IPS DF 4.7 (cell line): ENCODE results near the gene MAP1LC3B2.

ENCODE experiments used
- DNase-seq: peaks from one replicate; pipeline ENCODE4 v3.0.0-alpha.2; 2013; ENCODE audit warnings: low spot score; ENCODE audit errors: extremely low read depth

MAP1LC3B2 gene

DNA sequence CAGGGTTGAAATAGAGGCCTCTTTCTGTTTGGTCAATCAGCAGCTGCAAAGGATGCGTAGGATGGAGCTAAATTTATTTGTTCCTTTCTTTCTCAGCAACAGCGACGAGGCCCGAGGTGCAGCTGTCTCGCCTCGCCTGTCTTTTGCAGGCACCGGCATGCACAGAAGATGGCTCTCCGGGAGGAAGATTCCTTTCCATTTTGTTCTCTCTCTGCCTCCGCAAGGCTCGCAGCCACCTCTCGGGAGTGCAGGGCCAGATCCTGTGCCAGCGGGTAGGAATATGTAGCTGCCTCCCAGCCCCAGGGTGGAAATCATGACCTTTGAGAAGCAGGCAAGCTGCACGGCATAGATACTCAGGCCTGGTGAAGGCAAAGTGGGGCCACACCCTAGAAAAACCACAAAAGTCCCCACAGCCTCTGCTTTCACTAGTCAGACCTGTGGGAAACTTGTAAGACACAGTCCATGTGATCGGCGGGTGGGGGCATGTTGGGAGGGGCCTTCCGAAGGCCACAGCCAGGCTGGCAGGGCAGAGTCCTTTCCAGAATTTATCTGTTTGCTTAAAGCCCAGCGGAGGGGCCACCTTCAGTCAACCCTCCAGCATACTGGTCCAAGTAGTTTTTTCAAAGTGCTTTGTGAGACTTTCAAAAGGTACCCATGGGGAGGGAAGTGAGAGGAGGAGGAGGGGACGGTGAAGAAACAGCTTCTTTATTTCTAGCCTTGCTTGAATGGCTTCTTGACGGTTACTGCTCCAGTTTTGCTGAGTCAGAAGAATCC, at the start of gene MAP1LC3B2:
Gene MAP1LC3B2, plus strand, starts transcription at position 220 of the 774 bp plus-strand sequence. CDS start 16,562 bp downstream, outside the sequence.
- no peak for DNase-seq

DNA sequence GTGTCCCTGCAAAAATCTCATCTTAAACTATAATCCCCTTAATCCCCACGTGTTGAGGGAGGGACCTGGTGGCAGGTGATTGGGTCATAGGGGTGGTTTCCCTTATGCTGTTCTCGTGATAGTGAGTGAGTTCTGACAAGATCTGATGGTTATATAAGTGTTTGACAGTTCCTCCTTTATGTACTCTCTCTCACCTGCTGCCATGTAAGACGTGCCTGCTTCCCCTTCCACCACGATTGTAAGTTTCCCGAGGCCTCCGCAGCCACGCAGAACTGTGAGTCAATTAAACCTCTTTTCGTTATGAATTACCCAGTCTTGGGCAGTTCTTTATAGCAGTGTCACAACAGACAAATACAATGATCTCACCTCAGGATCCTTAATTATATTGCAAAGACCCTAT, 45.2 kb upstream of the MAP1LC3B2 start:
- DNase-seq = no peak

DNA sequence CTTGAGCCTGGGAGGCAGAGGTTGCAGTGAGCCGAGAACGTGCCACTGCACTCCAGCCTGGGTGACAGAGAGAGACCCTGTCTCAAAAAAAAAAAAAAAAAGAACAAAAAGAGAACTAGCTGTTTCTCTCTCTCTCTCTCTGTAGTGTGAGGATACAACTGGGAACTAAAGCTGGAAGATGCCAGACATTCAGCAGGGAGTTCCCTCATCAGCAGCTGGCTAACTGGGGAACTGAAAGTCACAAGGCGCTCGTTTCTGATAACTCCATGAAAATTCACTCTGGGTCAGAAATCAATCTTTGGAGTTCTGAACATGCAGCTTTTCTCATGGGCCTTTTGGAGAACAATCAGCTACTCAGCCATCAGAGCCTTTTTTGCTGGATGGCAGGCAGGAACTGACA, 43.5 kb upstream of the MAP1LC3B2 start:
- no peak for DNase-seq

DNA sequence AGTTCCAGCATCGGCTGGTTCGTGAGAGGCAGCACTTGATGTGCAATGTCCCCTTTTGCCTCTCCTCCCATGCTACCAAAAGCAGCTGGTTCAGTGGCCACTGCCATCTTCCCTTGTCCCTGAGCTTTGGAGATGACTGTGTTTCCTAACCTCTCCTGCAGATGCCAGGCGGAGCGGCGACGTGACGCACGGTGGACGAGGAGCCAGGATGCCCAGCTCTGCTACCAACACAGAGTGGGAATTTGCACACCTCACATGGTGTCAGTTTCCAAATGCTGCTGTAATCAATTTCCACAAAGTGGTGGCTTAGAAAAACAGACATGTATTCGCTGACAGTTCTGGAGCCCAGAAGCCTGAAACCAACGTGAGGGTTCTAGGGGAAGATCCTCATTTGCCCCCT, 42.5 kb upstream of the MAP1LC3B2 start:
- no peak for DNase-seq

DNA sequence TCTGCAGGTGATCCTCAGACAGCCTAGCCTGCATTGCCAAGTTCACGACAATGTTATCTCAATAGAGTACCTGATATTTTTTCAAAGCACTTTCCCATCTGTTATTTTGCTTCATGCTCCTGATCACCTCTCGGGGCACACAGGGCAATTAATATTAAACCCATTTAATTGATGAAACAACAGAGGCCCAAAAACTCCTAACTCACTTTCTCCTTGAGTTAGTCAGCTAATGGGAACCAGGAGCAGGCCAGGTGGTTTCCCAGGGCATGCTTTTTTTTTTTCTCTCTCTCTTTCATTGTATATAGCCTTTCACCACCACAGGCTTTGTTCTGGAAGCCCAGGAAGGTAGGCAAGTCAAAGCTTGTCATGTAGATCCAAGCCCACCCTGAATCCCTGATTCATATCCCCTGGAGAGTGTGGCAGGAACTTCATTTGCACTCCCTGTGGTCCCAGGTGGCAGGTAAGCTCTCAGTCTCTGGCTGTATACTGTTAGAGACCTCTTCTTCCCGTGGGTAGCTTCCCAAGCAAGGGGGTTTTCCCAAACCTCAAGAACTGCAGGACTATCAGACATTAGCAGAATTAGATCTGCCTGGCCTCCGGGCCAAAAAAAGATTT, 41.6 kb upstream of the MAP1LC3B2 start:
- DNase-seq = no peak

DNA sequence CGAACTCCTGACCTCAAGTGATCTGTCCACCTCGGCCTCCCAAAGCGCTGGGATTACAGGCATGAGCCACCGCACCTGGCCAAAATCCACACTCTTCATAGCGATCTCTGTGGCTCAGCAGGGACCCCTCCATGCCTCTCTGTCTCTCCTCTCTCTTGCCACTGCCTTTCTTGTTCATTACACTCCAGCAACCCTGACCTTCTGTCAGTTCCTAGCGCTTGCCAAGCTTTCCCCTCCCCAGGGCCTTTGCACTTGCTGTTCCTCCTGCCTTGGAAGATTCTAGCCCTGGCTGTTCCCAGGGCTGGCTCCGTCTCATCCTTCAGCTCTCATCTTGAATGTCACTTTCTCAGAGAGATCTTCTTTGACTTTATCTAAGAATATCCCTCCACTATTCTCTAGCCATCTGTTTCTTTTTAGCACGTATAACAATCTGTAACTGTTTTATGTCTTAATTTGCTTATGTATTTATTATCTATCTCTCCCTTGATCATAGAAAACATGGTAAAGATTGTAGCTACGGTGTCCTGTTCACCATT, 38.9 kb upstream of the MAP1LC3B2 start:
- DNase-seq = no peak

DNA sequence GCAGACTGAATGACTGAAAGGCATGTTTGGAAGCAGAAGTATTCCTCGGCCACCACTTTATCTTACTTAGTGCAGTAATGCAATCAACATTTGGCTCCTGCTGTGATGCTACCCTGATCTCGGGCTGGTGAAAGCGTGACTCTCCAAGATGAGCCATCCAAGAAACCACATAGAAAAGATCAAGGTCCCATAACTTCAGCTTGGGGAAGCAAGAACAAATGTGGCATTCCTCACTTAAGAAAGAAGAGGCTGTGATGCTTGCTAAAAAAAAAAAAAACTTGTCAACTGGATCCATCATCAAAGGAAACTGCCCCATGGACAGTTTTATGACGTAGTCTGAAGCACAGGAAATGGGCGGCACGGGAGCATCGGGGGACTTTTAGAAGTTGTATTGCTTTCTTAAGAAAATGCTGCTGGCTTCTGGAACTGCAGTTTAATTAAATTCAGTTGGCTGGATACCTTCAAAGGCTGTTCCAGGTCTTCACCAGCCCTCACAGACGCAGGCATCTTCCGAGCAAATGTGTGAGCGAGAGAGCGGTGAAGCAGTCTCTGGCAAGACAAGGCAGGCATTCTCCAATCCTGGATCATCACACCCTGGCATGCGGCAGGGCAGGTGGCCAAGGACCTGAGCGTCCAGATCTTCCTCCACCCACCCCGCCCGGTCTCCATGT, 38.2 kb upstream of the MAP1LC3B2 start:
- no peak for DNase-seq

DNA sequence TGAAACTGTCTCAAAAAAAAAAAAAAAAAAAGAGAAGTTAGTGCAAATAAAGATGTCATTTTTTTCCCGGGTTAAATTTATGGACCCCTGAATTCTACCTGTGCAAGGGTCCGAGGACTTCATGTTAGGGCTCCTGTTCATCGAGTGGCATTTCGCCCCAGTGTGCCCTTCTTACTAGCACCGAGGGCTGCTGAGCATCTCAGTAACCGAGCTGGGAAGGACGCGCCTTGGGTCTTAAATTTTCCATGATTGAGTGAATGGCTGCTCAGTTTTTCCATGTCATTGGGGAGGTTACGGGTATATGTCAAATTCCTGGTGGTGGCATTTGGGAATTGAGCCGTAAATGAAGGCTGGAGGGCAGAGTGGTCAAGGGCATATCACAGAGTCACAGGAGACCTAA, 34.9 kb upstream of the MAP1LC3B2 start:
- DNase-seq = no peak

DNA sequence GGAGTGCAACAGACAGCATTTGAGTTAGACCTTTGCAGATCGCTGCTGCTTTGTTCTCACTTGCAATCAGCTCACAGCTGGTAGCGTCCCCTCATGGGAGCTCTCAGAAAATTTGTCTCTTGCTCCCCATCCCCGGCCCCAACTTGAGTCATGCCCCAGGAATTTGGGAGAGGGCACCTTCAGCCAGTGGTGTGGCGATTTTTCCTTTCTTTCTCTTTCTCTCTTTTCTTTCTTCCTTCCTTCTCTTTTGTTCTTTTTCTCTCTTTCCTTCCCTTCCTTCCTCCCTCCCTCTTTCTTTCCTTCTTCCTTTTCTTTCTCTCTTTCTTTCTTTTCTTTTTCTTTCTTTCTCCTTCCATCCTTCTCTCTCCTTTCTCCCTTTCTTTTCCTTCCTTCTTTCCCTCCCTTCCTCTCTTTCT, 34.2 kb upstream of the MAP1LC3B2 start:
- DNase-seq = no peak

DNA sequence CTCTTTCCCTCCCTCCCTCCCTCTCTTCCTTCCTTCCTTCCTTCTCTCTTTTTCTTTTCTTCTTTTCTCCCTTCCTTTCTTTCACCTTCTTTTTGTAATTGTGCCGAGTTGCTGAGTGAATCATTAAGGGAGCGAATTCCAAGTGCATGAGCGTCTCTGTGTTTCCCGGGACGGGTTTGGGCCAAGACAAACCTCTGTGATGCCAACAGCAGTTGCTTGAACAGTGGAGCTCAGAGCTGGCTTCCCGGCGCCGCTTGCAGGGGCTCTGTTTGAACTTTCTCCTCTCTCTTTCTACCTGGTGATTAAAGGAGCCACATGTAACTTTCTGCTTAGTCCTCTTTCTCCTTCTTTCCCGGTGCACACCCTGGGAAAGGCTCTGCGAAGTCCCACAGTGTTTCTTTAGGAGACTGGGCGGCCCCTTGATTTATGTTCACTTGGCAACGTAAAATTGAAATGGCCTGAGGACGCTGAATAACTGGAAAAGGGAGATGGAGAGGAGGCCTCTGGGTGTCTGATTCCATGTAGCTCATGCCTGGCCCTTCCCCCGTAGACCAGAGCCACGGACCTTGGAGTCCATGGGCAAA, 33.7 kb upstream of the MAP1LC3B2 start:
- DNase-seq = no peak

DNA sequence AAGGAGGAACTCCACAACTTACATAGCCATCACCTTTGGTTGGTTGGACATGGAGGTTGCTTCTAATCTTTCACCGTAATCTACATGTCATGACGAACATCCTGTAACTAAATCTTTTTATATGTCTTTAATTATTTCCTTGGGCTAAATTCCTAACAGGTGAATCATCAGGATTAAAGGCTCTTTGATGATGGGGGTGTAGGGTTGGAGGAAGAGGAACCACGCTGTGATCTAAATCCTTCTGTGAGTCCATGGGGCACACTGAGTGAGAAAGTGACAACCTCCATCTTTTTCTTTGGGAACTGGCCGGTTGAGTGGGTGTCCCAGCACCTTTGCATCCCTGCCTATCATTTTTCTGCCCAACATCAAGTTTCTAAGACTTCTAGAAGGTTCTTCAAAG, 31.1 kb upstream of the MAP1LC3B2 start:
- no peak for DNase-seq

DNA sequence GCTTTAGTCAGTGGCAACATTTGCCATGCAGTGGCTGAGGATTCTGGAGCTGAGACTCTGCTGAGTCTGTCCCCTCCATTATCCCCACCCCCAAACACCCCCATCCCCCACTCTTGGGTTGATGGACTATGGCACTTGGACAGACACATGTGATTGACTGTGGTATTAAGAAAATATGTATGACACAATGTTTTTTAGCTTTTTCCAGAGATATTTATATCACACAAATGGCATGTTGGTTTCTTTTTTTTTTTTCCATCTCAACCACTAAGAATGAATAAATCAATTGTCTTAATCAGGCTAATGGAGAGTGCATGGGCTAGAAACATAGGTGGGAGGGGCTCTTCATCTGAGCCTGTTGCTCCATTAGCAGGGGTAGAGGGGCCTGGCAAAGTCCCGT, 30.7 kb upstream of the MAP1LC3B2 start:
- DNase-seq = no peak

DNA sequence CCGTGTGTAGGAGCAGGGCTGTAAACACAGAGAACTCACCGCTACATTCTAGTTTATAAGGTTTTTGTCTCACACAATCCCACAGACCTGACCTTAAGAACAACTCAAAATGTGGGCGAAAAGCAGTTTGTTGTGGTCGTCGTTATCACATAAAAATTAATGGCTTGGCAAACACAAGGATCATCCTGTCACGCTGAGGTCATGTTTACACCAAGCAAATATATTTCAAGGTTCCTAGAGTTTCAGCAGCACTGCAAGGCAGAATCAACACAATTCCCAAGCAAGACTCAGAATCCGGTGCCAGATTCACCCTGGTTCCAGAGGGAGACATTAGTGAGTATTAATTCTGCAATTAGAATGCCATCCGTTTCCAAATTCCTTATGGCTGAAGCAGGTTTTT, 30.1 kb upstream of the MAP1LC3B2 start:
- no peak for DNase-seq

DNA sequence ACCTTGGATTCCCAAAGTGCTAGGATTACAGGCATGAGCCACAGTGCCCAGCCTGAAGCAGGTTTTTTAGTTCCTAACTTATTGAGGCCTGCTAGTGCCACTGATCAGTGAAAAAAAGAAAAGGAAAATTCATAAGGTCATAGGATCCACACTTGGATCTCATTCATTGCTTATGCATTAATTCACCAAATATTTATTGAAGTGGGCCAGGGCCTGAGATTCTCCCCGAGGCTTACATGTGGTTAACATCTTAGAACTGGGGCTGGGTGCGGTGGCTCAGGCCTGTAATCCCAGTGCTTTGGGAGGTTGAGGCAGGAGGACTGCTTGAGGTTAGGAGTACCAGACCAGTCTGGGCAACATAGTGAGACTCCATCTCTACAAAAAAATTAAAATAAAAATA, 29.5 kb upstream of the MAP1LC3B2 start:
- no peak for DNase-seq

DNA sequence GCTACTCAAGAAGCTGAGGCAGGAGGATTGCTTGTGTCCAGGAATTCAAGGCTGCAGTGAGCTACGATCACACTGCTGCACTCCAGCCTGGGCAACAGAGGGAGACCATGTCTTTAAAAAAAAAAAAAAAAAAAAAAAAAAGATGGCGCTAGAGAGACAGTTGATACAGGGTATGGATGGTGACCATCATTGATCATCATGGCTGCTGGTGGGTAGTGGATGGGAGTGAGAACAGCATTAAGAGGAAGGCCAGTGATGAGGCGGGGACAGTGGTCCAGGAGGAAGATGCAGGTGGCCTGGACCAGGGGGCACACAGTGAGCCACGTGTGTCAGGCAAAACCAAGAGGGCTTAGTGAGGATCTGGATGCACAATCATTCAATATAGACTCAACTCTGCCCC, 26.8 kb upstream of the MAP1LC3B2 start:
- DNase-seq = no peak

DNA sequence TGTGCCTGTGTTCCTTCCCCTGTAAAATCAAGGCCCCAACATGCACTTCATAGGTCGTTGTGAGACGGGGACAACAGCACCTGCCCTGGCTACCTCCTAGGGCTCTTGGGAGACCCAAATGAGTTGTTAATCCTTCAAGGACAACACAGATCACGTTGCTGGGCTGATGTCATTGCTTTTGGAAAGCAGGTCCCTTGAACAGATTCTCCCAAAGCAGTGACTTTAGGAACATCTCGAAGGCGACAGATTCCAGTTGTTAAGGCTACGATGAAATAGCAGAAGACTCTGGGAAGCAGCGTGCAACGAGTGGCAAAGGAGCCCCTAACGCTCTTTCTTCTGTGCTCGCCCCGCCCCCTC, 26.2 kb upstream of the MAP1LC3B2 start:
- no peak for DNase-seq

DNA sequence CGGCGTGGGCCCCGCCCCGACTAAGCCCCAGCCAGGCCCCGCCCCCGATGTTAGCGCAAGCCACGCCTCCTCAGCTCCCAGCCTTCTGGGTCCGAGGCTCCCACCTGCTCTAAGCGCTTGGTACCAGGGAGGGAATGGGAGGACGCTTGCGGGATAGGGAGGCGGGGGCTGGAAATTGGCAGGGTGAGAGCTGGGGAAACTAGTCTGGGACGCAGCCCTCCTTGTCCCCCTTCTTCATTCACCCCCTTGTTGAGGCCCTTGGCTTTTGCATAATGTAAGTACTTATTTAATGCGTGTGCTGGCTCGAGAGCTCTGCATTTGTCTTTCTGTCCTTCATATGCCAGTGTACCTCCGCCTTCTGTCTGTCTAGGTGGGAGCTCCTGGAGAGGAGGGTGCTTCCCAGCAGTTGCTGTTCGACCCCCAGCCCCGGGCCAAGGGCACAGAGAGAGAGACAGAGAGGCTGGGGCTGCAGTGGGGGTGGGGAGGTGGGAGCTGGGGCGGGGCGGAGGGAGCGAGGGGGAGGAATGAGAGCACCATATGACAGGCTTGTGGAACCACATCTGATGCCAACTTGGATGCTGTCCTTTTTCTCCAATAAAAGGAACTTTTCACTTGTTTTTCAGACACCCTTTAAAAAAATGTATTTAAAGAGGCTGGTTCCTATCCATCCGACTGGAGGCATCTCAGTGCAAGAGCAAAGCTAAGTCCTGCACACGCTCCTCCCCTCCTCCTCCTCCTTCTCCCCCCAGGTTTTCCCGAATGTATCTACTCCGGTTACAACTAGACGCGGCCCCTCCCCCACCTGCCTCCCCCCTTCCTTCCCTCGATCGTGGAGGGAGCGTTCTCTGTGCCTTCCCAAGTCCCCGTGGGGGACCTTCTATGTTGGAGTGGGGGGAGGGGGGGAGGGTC, 25.6 kb upstream of the MAP1LC3B2 start:
- DNase-seq = no peak

DNA sequence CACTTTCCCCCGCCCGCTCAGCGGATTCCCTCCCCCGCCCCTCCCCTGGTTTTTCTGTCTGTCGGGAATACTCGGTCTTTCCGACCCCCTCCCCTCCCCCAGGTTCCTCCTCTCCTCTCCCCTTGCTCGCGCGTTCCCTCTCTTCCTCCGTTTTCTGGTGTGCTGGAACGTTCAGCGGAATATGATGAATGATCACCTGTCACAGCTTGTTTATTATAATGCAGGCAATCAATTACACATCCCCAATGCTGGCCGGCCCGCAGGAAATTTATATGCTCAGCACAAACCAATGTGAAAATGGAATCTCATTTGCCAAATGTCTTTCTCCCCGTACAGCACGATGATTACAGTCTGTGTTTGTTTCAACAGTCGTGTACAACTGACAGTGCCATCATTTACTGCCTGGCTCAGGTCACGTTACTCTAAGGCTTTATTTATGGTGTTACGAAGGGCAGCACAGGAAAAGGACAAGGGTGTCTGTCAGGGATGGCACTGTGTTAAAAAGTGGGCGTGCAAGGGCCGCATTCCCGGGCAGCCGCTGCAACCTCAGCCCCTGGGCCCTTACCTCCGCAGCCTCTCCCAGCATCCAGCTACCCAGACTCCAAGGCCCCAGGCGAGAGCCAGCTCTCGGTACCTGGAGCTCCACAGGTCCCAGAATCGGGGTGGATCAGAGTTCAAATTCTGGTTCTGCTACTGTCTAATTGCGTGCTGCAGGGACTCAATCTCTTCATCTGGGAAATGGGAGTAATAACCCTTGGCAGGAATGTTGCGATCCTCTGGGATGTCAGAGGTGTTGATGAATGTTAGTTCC, 24.7 kb upstream of the MAP1LC3B2 start:
- no peak for DNase-seq

DNA sequence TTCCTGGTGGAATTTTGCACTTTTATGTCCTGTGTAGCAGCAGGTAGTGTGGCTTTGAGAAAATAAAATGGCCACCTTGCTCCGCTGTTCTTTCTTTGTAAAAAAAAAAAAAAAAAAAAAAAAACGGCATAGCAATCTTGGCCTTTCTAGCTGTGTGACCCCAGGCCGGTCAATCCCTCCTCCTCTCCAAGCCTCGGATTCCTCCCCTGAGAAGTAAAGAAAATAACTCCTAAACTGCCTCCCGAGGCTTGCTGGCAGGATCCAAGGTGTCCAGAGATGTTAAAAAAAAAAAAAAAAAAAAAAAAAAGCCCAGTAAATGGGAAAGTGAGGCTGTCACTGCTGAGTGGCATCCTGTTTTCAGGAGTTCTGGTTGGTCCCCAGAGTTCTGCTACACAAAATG, 23.9 kb upstream of the MAP1LC3B2 start:
- no peak for DNase-seq
